Measurements from ENCODE around the gene BCL11A.

BCL11A gene

GRCh38 chr2:60441800-60442199 lies 111.7 kb downstream of the BCL11A start:
- TF ChIP-seq MAX (IDR thresholded peaks at IDR 0.05), result no peak
- TF ChIP-seq YY1 (IDR thresholded peaks at IDR 0.05; ENCODE audit: low read depth), result no peak
- TF ChIP-seq EP300 (IDR thresholded peaks at IDR 0.05; ENCODE audit: borderline replicate concordance), result no peak
- no peak for TF ChIP-seq TEAD4 (IDR thresholded peaks at IDR 0.05)
- no peak for TF ChIP-seq REST (IDR thresholded peaks at IDR 0.05; ENCODE audit: low read depth)
- no peak for TF ChIP-seq TCF12 (IDR thresholded peaks at IDR 0.05; ENCODE audit: low read depth)
- no peak for TF ChIP-seq FOXM1 (IDR thresholded peaks at IDR 0.05; ENCODE audit: borderline replicate concordance, low read depth)
- TF ChIP-seq USF1 (IDR thresholded peaks at IDR 0.05), result no peak
- no peak for TF ChIP-seq ZBTB7A (IDR thresholded peaks at IDR 0.05; ENCODE audit: low read depth)
- TF ChIP-seq TAF1 (IDR thresholded peaks at IDR 0.05; ENCODE audit: low read depth), result no peak
- no peak for TF ChIP-seq EGR1 (IDR thresholded peaks at IDR 0.05)
- TF ChIP-seq NFIC (IDR thresholded peaks at IDR 0.05), result no peak
- no peak for TF ChIP-seq CEBPB (IDR thresholded peaks at IDR 0.05)
- TF ChIP-seq RAD21 (IDR thresholded peaks at IDR 0.05; ENCODE audit: low read depth), result no peak
- no peak for TF ChIP-seq CREB1 (IDR thresholded peaks at IDR 0.05; ENCODE audit: low read depth)

GRCh38 chr2:60440767-60441163 lies 112.7 kb downstream of the BCL11A start:
- TF ChIP-seq TCF12 (IDR thresholded peaks at IDR 0.05; ENCODE audit: low read depth), result no peak
- TF ChIP-seq REST (IDR thresholded peaks at IDR 0.05; ENCODE audit: low read depth), result no peak
- no peak for TF ChIP-seq USF1 (IDR thresholded peaks at IDR 0.05)
- no peak for TF ChIP-seq CEBPB (IDR thresholded peaks at IDR 0.05)
- no peak for TF ChIP-seq YY1 (IDR thresholded peaks at IDR 0.05; ENCODE audit: low read depth)
- TF ChIP-seq NFIC (IDR thresholded peaks at IDR 0.05), result no peak
- no peak for TF ChIP-seq TEAD4 (IDR thresholded peaks at IDR 0.05)
- TF ChIP-seq CREB1 (IDR thresholded peaks at IDR 0.05; ENCODE audit: low read depth), result no peak

- TF ChIP-seq REST (IDR thresholded peaks at IDR 0.05; ENCODE audit: low read depth), result no peak
- TF ChIP-seq CEBPB (IDR thresholded peaks at IDR 0.05), result no peak
- TF ChIP-seq TEAD4 (IDR thresholded peaks at IDR 0.05), result no peak
- TF ChIP-seq MAX (IDR thresholded peaks at IDR 0.05), result no peak
- TF ChIP-seq NFIC (IDR thresholded peaks at IDR 0.05), result no peak
- no peak for TF ChIP-seq RAD21 (IDR thresholded peaks at IDR 0.05; ENCODE audit: low read depth)
- TF ChIP-seq USF1 (IDR thresholded peaks at IDR 0.05), result no peak
- TF ChIP-seq EGR1 (IDR thresholded peaks at IDR 0.05), result no peak
- TF ChIP-seq EP300 (IDR thresholded peaks at IDR 0.05; ENCODE audit: borderline replicate concordance), result no peak
- TF ChIP-seq YY1 (IDR thresholded peaks at IDR 0.05; ENCODE audit: low read depth), result no peak
- no peak for TF ChIP-seq FOXM1 (IDR thresholded peaks at IDR 0.05; ENCODE audit: borderline replicate concordance, low read depth)
Measured at GRCh38 chr2:60440079-60440766, 113.2 kb downstream of the BCL11A start.

All from Ishikawa (cell line).